Endothelial cell of hepatic sinusoid (primary cell): ENCODE data around the gene ATP2B3.

Experiments
- in situ Hi-C: cut with HindIII; loops from 2 replicates; pipeline ENCODE4 v1.10.0; 2017; ENCODE audit warnings: low sequenced_read_pairs

Gene ATP2B3

DNA sequence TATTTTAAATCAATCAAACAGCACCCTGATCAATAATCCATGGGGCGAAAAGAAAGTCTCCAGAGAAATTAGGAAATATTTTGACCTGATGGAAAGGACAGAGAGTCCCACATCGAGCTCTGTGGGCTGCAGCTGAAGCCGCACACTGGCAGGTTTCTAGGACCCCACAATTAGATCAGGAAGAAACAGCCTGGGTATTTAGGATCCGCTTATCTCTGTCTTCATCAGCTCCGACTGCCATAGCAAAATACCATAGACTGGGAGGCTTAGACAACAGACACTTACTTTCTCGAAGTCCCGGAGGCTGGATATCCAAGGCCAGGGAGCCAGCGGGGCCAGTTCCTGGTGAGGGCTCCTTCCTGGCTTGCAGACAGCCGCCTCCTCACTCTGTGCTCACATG, 45.1 kb downstream of the ATP2B3 start:
- in situ Hi-C loops = no loop called here

DNA sequence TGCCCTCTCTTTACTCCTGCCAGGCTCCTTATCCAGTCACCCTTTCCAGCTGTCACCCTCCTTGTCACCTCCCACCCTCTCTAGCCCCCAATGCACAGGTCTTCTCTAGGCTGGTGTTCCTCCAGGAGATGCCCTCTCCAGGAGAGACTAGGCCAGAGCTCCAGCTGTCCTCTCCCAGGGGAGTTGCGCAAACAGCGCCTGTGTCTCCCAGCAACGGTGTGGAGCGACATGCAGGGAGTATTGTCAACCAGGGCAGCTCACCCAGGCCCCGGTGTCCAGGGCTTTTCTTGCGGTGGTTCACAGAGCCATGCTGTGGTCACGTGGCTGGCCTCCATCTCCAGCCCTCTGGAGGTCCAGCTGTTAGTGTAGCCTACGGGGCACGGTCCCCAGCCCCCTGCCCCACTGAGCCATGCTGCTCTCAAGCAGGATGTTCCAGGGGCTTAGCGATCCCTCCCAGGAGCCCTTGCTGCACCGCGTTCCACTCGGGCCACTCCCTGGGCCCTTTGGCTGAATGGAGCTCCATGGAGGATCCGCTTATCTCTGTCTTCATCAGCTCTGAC, 46.7 kb downstream of the ATP2B3 start:
- in situ Hi-C loops = no loop called here

DNA sequence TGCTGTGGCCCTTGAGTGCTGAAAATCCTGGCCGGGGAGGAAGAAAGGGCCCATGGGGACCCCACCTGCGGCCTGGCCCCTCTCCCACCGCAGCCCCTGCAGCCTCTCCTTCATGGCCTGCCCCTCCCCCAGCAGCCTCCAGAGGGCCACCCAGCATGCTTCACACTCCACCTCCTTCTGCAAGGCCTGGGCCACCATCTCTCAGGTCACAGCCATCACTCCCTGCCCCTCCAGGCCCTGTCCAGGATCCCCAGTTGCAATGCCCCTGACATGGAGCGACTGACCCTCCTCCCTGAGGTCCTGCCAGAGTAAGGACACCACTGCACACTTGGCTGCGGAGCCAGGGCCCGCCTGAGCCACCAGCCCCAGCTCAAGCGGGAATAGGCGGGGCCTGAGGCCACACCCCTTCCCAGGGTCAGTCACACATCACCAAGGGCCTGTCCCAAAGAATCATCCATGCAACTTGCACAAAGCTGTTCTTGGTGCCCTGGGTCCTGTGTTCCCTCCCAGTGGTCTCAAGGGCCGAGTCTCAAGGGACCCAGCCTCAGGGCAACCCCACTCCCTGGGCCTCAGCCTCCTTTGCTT, 48.6 kb downstream of the ATP2B3 start:
- in situ Hi-C loops = no loop called here

DNA sequence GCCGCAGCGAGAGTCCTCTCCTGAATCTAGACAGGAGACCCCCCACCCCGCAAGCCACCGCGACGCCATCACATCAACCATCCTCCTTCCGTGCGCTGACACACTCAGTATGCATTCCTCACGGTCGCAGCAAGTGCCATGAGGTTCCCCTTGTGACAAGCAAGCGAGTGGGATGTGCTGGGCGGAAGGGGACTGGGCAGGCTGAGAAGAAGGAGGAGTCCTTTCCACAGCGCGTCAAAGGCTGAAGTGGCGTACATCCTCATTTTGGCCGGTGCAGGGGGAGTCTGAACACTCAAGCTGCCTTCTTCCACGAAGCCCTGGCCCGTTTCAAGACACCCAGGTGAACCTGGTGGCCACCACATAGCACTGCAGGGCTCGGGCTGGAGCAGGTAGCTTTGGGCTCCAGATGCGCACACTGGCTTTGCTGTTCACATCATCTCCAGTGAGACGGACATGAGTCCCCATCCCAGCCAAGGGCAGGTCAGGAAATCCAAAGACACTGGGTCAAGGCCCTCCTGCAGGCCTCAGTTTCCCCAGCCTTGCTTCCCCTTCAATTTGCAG, 51.1 kb downstream of the ATP2B3 start:
- in situ Hi-C loops = no loop called here

GRCh38 chrX:153569475-153569874, 52.0 kb downstream of the ATP2B3 start:
- in situ Hi-C loops = no loop called here

DNA sequence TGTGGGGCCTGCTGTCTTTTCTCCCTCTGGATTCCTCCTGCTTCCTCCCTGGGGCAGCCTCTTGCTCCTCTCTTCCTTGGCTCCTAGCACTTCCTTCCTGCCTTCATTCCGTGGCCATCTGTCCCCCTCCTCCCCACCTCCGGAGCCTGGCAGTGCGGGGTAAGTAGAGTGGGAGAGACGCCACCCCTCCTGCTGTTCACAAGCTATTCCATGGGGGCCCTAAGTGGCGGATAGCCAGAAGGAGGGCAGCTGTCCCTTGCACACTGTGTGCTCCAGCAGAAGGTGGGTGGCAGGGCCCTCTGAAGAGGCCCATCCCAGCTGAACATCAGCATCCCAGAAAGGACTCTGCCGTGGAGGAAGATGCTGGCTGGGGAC, 54.1 kb downstream of the ATP2B3 start:
- in situ Hi-C loops = no loop called here

- in situ Hi-C loops = no loop called here
Observed at GRCh38 chrX:153572601-153573000, 55.2 kb downstream of the ATP2B3 start.

- in situ Hi-C loops = no loop called here
Observed at GRCh38 chrX:153573984-153574383, 56.5 kb downstream of the ATP2B3 start.

- in situ Hi-C loops = loop anchor here (5.0 kb wide), 1 partner anchor 104 kb away; the partner anchor contains the start of gene HAUS7
Observed at GRCh38 chrX:153576239-153576870, 58.9 kb downstream of the ATP2B3 start.

- in situ Hi-C loops = loop anchor here (5.0 kb wide), 1 partner anchor 105 kb away; the partner anchor contains the start of gene HAUS7
Observed at GRCh38 chrX:153576961-153577360, 59.5 kb downstream of the ATP2B3 start.

DNA sequence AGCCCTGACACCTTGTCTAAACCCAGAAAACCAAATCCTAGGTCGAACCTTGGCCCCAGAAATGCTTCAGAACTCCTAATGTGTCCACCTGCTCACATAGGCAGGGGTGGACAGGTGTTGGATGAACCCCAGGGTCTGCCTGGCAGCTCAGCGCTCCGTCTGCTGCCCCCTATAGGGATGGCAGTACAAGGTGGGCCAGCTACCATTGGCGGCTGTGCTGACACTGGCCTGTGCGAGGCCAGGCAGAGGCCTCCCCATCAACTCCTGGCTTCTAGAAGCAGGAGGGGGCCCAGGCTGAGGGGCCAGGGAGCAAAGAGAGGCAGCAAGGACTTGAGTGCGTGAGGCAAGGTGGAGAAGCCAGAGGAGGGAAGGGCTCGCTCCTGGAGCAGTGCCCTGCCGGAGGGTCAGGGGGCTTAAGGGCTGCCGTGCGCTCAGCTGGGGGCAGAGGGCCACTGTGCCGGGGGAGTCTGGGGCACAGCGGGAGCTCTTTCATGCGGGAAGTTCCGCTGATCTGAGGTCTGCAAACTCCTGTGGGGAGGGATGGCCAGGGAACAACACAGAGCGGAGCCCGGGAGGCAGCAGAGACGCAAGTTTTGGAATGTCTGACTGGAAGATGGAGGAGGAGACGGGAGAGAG, 60.9 kb downstream of the ATP2B3 start:
- in situ Hi-C loops = loop anchor here (5.0 kb wide), 1 partner anchor 106 kb away; the partner anchor contains the start of gene HAUS7

DNA sequence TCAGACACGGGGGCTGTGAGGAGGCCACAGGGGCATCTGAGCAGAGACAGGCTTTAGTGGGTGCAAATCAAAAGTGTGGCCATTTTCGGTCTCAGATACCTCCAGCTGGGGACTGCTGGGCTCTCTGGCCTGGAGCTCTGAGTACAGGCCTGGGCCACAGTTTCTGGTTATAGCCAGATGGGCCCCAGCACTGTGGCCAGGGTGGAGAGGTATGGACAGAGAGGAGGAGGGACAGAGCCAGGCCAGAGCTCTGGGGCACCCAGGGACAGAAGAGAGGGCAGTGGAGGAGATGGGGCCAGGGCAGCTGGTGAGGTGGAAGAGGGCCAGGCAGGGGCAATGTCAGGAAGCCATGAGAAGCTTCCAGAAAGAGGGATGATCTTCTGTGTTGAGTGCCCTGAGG, 61.4 kb downstream of the ATP2B3 start:
- in situ Hi-C loops = loop anchor here (5.0 kb wide), 1 partner anchor 107 kb away; the partner anchor contains the start of gene HAUS7

DNA sequence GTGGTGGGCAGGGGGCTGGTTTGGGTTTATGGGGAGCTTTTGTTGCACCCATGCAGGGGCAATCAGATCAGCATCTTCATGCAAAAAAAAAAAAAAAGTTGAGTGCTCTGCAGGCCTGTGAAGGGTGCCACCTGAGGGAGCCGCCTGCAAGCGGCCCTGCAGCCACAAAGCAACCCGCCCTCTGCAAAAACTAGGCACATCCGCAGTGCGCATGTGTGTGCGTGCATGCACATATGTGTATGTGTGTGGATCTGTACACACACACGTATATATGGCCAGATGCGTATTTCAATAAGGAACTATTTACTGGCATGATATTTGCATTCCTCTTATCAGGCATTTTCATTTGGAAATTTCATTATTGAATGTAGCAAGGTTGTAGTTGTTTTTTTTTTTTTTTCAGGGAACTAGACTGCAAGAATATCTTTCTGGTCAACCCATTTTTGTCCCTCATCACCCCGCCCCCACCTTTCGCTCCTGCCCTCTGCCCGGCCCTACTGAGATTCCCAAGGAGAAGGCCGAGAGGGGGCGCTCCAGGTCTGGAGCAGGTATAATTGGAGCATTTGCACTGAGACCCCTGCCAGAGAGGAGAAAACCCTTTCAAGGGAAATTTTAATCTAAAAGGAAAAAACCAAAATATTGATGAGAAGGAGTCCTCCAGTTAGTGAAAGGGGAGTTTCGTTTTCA, 63.4 kb downstream of the ATP2B3 start:
- in situ Hi-C loops = loop anchor here (5.0 kb wide), 1 partner anchor 34 kb away; no protein-coding TSS in a partner anchor

DNA sequence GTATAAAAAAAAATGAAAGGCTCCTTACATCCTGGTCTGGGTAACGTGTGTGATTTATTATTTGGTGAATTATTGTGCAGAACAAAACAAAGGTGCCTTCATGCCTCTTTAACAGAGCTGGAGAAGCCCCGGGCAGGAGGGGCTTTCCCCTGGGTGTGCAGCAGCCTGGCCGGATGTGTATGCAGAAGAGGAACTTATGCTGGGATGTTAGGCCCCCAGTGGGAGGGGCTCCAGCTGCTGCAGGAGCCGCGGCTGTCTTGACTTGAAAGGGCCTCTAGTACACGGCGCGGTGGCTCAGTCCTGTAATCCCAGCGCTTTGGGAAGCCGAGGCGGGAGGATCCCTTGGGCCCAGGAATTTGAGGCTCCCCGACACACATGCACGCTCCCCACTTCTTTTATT, 65.5 kb downstream of the ATP2B3 start:
- in situ Hi-C loops = loop anchor here (5.0 kb wide), 1 partner anchor 36 kb away; no protein-coding TSS in a partner anchor

DNA sequence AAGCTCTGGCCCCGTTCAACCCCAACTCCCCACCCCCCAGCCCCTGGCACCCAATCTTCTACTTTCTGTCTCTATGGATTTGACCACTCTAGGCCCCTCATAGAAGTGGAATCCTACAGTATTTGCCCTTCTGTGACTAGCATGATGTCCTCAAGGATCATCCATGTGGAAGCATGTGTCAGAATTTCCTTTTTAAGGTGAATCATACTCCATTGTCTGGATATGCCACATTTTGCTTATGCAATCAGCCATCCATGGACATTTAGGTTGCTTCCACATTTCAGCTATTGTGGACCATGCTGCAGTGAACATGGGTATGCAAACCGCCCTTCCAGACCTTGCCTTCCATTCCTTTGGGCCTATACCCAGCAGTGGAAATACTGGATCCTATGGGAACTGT, 66.0 kb downstream of the ATP2B3 start:
- in situ Hi-C loops = loop anchor here (5.0 kb wide), 1 partner anchor 36 kb away; no protein-coding TSS in a partner anchor

DNA sequence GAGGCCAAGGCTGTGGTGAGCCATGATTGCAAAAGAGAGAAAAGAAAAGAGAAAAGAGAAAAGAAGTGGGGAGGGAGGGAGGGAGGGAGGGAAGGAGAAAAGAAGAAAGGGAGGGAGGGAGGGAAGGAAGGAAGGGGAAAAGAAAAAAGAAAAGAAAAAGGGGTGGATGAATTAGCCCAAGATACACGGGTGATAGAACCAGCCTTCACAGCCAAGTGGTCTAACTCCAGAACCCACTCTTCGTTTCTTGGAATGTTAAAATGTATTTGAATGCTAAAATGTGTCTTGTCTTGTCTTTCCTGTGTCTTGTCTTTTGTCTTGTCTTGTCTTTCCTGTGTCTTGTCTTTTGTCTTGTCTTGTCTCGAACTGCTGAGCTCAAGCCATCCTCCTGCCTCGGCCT, 68.4 kb downstream of the ATP2B3 start:
- in situ Hi-C loops = no loop called here

- in situ Hi-C loops = no loop called here
Observed at GRCh38 chrX:153587342-153587741, 69.9 kb downstream of the ATP2B3 start.

DNA sequence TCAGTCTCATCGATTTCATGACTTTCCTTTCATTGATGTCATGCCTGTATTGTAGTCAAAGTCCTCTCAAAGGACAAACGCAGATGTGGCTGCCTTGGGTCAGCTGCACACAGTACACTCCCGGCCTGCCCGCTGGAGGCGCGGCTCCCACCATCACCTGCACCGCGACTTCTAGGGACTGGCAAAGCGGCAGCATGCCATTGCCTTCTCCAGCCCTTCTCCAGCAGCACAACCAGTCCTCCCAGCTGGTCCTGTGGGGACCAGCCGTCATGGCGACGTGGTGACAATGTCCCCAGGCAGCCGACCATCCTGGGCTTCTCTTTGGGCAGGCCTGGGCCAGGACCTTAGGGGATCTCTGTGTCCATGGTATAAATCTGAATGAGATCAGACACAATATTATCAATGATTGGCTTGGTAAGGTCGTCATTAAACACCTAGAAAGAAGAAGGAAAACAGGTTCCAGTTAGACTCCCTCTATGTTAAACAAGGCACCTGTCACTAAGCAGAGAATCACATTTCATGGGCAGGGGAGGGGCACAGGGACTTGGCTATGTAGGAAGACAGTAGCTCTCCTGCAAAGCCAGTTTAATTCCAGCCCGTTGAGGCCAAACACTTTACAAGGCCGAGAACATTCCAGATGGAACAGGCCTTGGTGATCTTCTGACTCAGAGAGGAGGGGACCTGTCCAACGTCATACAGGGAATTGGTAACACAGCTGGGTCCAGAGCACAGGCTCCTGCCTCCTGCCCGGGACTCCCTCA, 70.8 kb downstream of the ATP2B3 start:
- in situ Hi-C loops = no loop called here

GRCh38 chrX:153588782-153589446, 71.5 kb downstream of the ATP2B3 start:
- in situ Hi-C loops = no loop called here
